ENCODE results near the gene PTPRR. TPM values are rescaled to one million over a fixed set of nuclear protein-coding genes. Genes with fewer than 3 reads are reported as not detected.

Gene PTPRR
- total RNA-seq, 3 donors from 2014 or later: 0.59 to 0.98 (median 0.80) TPM

- H3K27ac ChIP-seq: no peak overlapping the region
- no peaks in the 10 kb centered on the region for H3K36me3 ChIP-seq
- DNase-seq (ENCODE audit: low spot score in 2 of 2): no peak
- no peak for TF ChIP-seq POLR2AphosphoS5 (IDR thresholded peaks at IDR 0.05)
- TF ChIP-seq CTCF (IDR thresholded peaks at IDR 0.05): no peak
- no peak for TF ChIP-seq POLR2A (IDR thresholded peaks at IDR 0.05)
- no peaks in the 10 kb centered on the region for H3K4me1 ChIP-seq
- H3K9me3 ChIP-seq: no peaks in the 10 kb centered on the region
- H3K27me3 ChIP-seq: no peaks in the 10 kb centered on the region
- intact Hi-C loops (cut with DNase I; ENCODE audit: low total_unique reads): no loop called here
- H3K4me3 ChIP-seq: no peak overlapping the region
Observed at GRCh38 chr12:70757830-70758493, 162.6 kb downstream of the PTPRR start.

GRCh38 chr12:70756791-70757190, 163.7 kb downstream of the PTPRR start:
- Histone ChIP-seq H3K4me1 (no peaks in the 10 kb centered on the region), H3K27me3 (no peaks in the 10 kb centered on the region), H3K9me3 (no peaks in the 10 kb centered on the region), H3K36me3 (no peaks in the 10 kb centered on the region), H3K27ac (no peak overlapping the region), H3K4me3 (no peak overlapping the region)
- intact Hi-C loops (cut with DNase I; ENCODE audit: low total_unique reads): no loop called here
- no peak for DNase-seq (ENCODE audit: low spot score in 2 of 2)
- TF ChIP-seq CTCF (IDR thresholded peaks at IDR 0.05): no peak
- TF ChIP-seq POLR2AphosphoS5 (IDR thresholded peaks at IDR 0.05): no peak
- TF ChIP-seq POLR2A (IDR thresholded peaks at IDR 0.05): no peak

- H3K4me1 ChIP-seq: no peaks in the 10 kb centered on the region
- no peak for TF ChIP-seq CTCF (IDR thresholded peaks at IDR 0.05)
- TF ChIP-seq POLR2A (IDR thresholded peaks at IDR 0.05): no peak
- TF ChIP-seq POLR2AphosphoS5 (IDR thresholded peaks at IDR 0.05): no peak
- no peak overlapping the region for H3K4me3 ChIP-seq
- no peaks in the 10 kb centered on the region for H3K36me3 ChIP-seq
- H3K27me3 ChIP-seq: peaks cover 0 to 4% of the 10 kb centered on the region in 2 donors
- intact Hi-C loops (cut with DNase I; ENCODE audit: low total_unique reads): no loop called here
- no peak overlapping the region for H3K27ac ChIP-seq
- no peaks in the 10 kb centered on the region for H3K9me3 ChIP-seq
- no peak for DNase-seq (ENCODE audit: low spot score in 2 of 2)
Observed at GRCh38 chr12:70756118-70756517, 164.4 kb downstream of the PTPRR start.

GRCh38 chr12:70754330-70754741, 166.2 kb downstream of the PTPRR start:
- H3K27ac ChIP-seq: no peak overlapping the region
- intact Hi-C loops (cut with DNase I; ENCODE audit: low total_unique reads): no loop called here
- H3K36me3 ChIP-seq: no peaks in the 10 kb centered on the region
- DNase-seq (ENCODE audit: low spot score in 2 of 2): no peak
- H3K4me1 ChIP-seq: no peaks in the 10 kb centered on the region
- peaks cover 0 to 4% of the 10 kb centered on the region in 2 donors for H3K27me3 ChIP-seq
- no peaks in the 10 kb centered on the region for H3K9me3 ChIP-seq
- TF ChIP-seq POLR2AphosphoS5 (IDR thresholded peaks at IDR 0.05) (no peak), CTCF (IDR thresholded peaks at IDR 0.05) (no peak), POLR2A (IDR thresholded peaks at IDR 0.05) (no peak)
- no peak overlapping the region for H3K4me3 ChIP-seq

- DNase-seq (ENCODE audit: low spot score in 2 of 2): no peak
- Histone ChIP-seq H3K36me3 (no peaks in the 10 kb centered on the region), H3K4me1 (no peaks in the 10 kb centered on the region), H3K4me3 (no peak overlapping the region), H3K27ac (no peak overlapping the region), H3K9me3 (no peaks in the 10 kb centered on the region), H3K27me3 (peaks cover 0 to 4% of the 10 kb centered on the region in 2 donors)
- TF ChIP-seq CTCF (IDR thresholded peaks at IDR 0.05): no peak
- TF ChIP-seq POLR2A (IDR thresholded peaks at IDR 0.05): no peak
- TF ChIP-seq POLR2AphosphoS5 (IDR thresholded peaks at IDR 0.05): no peak
- intact Hi-C loops (cut with DNase I; ENCODE audit: low total_unique reads): no loop called here
Observed at GRCh38 chr12:70752327-70752726, 168.2 kb downstream of the PTPRR start.

Data from breast epithelium (tissue), 4 donors.